IMR-90 (cell line): ENCODE measurements around the gene COA1. TPM values are rescaled to one million over a fixed set of nuclear protein-coding genes. Genes with fewer than 3 reads are reported as not detected.

Experiments used
- ATAC-seq: fragments of 200-7000 bp; cut with Tn5 transposase; 2 replicates; pipeline ENCODE4 v1.9.1; 2020; ENCODE audit warnings: low read depth, mild to moderate bottlenecking, moderate library complexity
- BruUV-seq: library from RNA; stranded (reverse); fragments of 400-500 nt; replicated peaks from 2 replicates; lab custom pipeline; 2021; lab: Mats Ljungman, UMichigan
- CTCF ChIA-PET: fragments of 300-600 bp; formaldehyde crosslinking; extraction: SDS; loops from one replicate; lab custom pipeline; 2021; ENCODE audit warnings: antibody characterized with exemption; lab: Yijun Ruan, JAX
- POLR2A ChIA-PET: fragments of 300-600 bp; sonication (Branson Sonifier 250); formaldehyde crosslinking; loops from one replicate; lab custom pipeline; 2022; ENCODE audit warnings: antibody characterized with exemption; ENCODE audit not compliant: unreplicated experiment; lab: Charles Lee
- DNase-seq: peaks from one replicate; pipeline ENCODE4 v3.0.0; 2013
- H2AFZ ChIP-seq: replicated peaks from 2 replicates; pipeline ENCODE3; 2013; ENCODE audit warnings: low read length, mild to moderate bottlenecking; ENCODE audit not compliant: poor library complexity
- H2AK5ac ChIP-seq: 2 replicates; pipeline ENCODE4 v1.6.1; 2013; ENCODE audit warnings: low read depth, low read length, inconsistent platforms
- H2AK9ac ChIP-seq: replicated peaks from 2 replicates; pipeline ENCODE3; 2013; ENCODE audit warnings: mild to moderate bottlenecking, low read depth, low read length, moderate library complexity; ENCODE audit not compliant: poor library complexity
- H2BK120ac ChIP-seq: 2 replicates; pipeline ENCODE4 v1.6.1; 2013; ENCODE audit warnings: low read depth, low read length, inconsistent platforms
- H2BK15ac ChIP-seq: 3 replicates; pipeline ENCODE4 v1.6.1; 2013; ENCODE audit warnings: low read depth, low read length, inconsistent platforms
- H2BK20ac ChIP-seq: 2 replicates; pipeline ENCODE4 v1.6.1; 2013; ENCODE audit warnings: low read depth, mild to moderate bottlenecking, inconsistent platforms, low read length, moderate library complexity
- H2BK5ac ChIP-seq: 2 replicates; pipeline ENCODE4 v1.6.1; 2013; ENCODE audit warnings: mild to moderate bottlenecking, low read depth, low read length, inconsistent platforms; ENCODE audit not compliant: poor library complexity, severe bottlenecking
- H3K14ac ChIP-seq: replicated peaks from 2 replicates; pipeline ENCODE4 v1.6.1; 2013; ENCODE audit warnings: low read depth, low read length, inconsistent platforms
- H3K18ac ChIP-seq: 2 replicates; pipeline ENCODE4 v1.6.1; 2013; ENCODE audit warnings: low read depth, low read length, control low read depth
- H3K23ac ChIP-seq: 2 replicates; pipeline ENCODE4 v1.6.1; 2013; ENCODE audit warnings: low read depth, low read length, inconsistent platforms
- H3K27ac ChIP-seq: 2 replicates; pipeline ENCODE4 v1.5.1; 2013; ENCODE audit warnings: mild to moderate bottlenecking, control low read depth, low read length; ENCODE audit not compliant: insufficient read depth
- H3K27me3 ChIP-seq: 2 replicates; pipeline ENCODE4 v1.6.1; 2013; ENCODE audit warnings: low read length; ENCODE audit not compliant: control insufficient read depth, insufficient read depth
- H3K36me3 ChIP-seq: 2 replicates; pipeline ENCODE4 v1.6.1; 2013; ENCODE audit warnings: low read length, mixed read lengths; ENCODE audit not compliant: control insufficient read depth, insufficient read depth
- H3K4ac ChIP-seq: 2 replicates; pipeline ENCODE4 v1.6.1; 2013; ENCODE audit warnings: low read depth, low read length, inconsistent platforms
- H3K4me1 ChIP-seq: 2 replicates; pipeline ENCODE4 v1.6.1; 2013; ENCODE audit warnings: low read length, mixed read lengths; ENCODE audit not compliant: control insufficient read depth, insufficient read depth
- H3K4me2 ChIP-seq: 2 replicates; pipeline ENCODE4 v1.6.1; 2013; ENCODE audit warnings: low read depth, mild to moderate bottlenecking, control low read depth, low read length, moderate library complexity
- H3K4me3 ChIP-seq: 2 replicates; pipeline ENCODE4 v1.5.1; 2013; ENCODE audit warnings: low read depth, mild to moderate bottlenecking, control low read depth, low read length, moderate library complexity; ENCODE audit not compliant: insufficient read depth
- H3K56ac ChIP-seq: 2 replicates; pipeline ENCODE4 v1.6.1; 2013; ENCODE audit warnings: low read length, inconsistent platforms; ENCODE audit not compliant: insufficient read depth; ENCODE audit errors: extremely low read depth
- H3K79me1 ChIP-seq, 2 experiments: 2 replicates each; pipeline ENCODE4 v1.6.1; 2013; ENCODE audit warnings: low read length in 2 of 2, inconsistent platforms in 1 of 2, low read depth in 1 of 2
- H3K9ac ChIP-seq: 2 replicates; pipeline ENCODE4 v1.6.1; 2013; ENCODE audit warnings: low read depth, low read length, control low read depth
- H3K9me1 ChIP-seq: 2 replicates; pipeline ENCODE4 v1.6.1; 2013; ENCODE audit warnings: low read length, inconsistent platforms; ENCODE audit not compliant: insufficient read depth
- H3K9me3 ChIP-seq: 2 replicates; pipeline ENCODE4 v1.6.1; 2013; ENCODE audit warnings: low read length; ENCODE audit not compliant: control insufficient read depth, insufficient read depth
- H4K20me1 ChIP-seq: 2 replicates; pipeline ENCODE4 v1.6.1; 2013; ENCODE audit warnings: low read length, inconsistent platforms; ENCODE audit not compliant: insufficient read depth
- H4K5ac ChIP-seq: 2 replicates; pipeline ENCODE4 v1.6.1; 2013; ENCODE audit warnings: mild to moderate bottlenecking, low read depth, low read length, control low read depth
- H4K8ac ChIP-seq, 2 experiments: 2 replicates each; pipeline ENCODE4 v1.6.1; 2013; ENCODE audit warnings: low read depth in 2 of 2, low read length in 2 of 2, control low read depth in 1 of 2, inconsistent platforms in 1 of 2
- H4K91ac ChIP-seq: 2 replicates; pipeline ENCODE4 v1.6.1; 2013; ENCODE audit warnings: low read depth, low read length, inconsistent platforms; ENCODE audit not compliant: insufficient read depth
- BHLHE40 ChIP-seq: fragments of 150-350 bp; IDR thresholded peaks from 2 replicates; pipeline ENCODE4 v1.6.1; 2016; ENCODE audit warnings: mild to moderate bottlenecking, low read depth, low read length
- CEBPB ChIP-seq: IDR thresholded peaks from 2 replicates; pipeline ENCODE4 v1.6.1; 2012; ENCODE audit warnings: low read depth, low read length, improper control_type of control experiment
- CHD1 ChIP-seq: IDR thresholded peaks from 2 replicates; pipeline ENCODE4 v1.6.1; 2012; ENCODE audit warnings: low read depth, low read length, improper control_type of control experiment
- ELK1 ChIP-seq: fragments of 150-350 bp; IDR thresholded peaks from 2 replicates; pipeline ENCODE4 v1.6.1; 2016; ENCODE audit warnings: low read depth, mild to moderate bottlenecking, low read length, moderate library complexity, borderline replicate concordance
- MAFK ChIP-seq: IDR thresholded peaks from 2 replicates; pipeline ENCODE4 v1.6.1; 2012; ENCODE audit warnings: low read depth, low read length, improper control_type of control experiment
- MAZ ChIP-seq: IDR thresholded peaks from 2 replicates; pipeline ENCODE4 v1.6.1; 2012; ENCODE audit warnings: low read depth, mild to moderate bottlenecking, low read length, improper control_type of control experiment, moderate library complexity, borderline replicate concordance
- MXI1 ChIP-seq: IDR thresholded peaks from 2 replicates; pipeline ENCODE4 v1.6.1; 2012; ENCODE audit warnings: low read depth, mild to moderate bottlenecking, low read length, moderate library complexity, borderline replicate concordance
- NFE2L2 ChIP-seq: fragments of 150-350 bp; IDR thresholded peaks from 2 replicates; pipeline ENCODE4 v1.6.1; 2016; ENCODE audit warnings: low read depth, mild to moderate bottlenecking, low read length
- POLR2A ChIP-seq: IDR thresholded peaks from 2 replicates; pipeline ENCODE4 v1.6.1; 2012; ENCODE audit warnings: mild to moderate bottlenecking, low read depth, low read length
- RAD21 ChIP-seq: IDR thresholded peaks from 2 replicates; pipeline ENCODE4 v1.6.1; 2012; ENCODE audit warnings: low read length, improper control_type of control experiment
- RFX5 ChIP-seq: IDR thresholded peaks from 2 replicates; pipeline ENCODE4 v1.8.0; 2012; ENCODE audit warnings: low read depth, mild to moderate bottlenecking, low read length, moderate library complexity
- SMC3 ChIP-seq: fragments of 150-350 bp; IDR thresholded peaks from 2 replicates; pipeline ENCODE4 v1.6.1; 2016; ENCODE audit warnings: low read depth, mild to moderate bottlenecking, antibody characterized with exemption, low read length, moderate library complexity
- USF2 ChIP-seq: fragments of 150-350 bp; IDR thresholded peaks from 2 replicates; pipeline ENCODE4 v1.6.1; 2017; ENCODE audit warnings: mild to moderate bottlenecking, antibody characterized with exemption, low read length, low read depth
- WGBS, 2 experiments: methylation state at CpG; one replicate each; pipeline versions ENCODE4 v1.1.5 to v1.1.7; 2013; ENCODE audit warnings: missing lambda C conversion rate in 2 of 2; ENCODE audit not compliant: insufficient read length in 1 of 2; ENCODE audit errors: extremely low coverage in 2 of 2; 5-methylcytosine and 5-hydroxymethylcytosine counted together
- dilution Hi-C: fragments of 300-500 bp; cut with HindIII; formaldehyde crosslinking; loops from one replicate; pipeline ENCODE4 v1.14.3; 2018; ENCODE audit warnings: low sequenced_read_pairs; ENCODE audit not compliant: unreplicated experiment
- in situ Hi-C: fragments of 300-500 bp; cut with MboI; formaldehyde crosslinking; loops from 3 replicates; pipeline ENCODE4 v1.14.3; 2019; ENCODE audit warnings: low sequenced_read_pairs, inconsistent platforms, mixed read lengths
- intact Hi-C: fragments of 100-400 bp; cut with micrococcal nuclease; formaldehyde crosslinking; loops from 2 replicates; pipeline ENCODE4 v1.10.0; 2022
- polyA plus RNA-seq, 3 experiments: library from polyadenylated mRNA; depleted of rRNA; stranded (reverse); fragments of >200 nt; gene quantifications; 2 replicates each; pipeline ENCODE4 v1.2.3, GENCODE V29; 2012; ENCODE audit warnings: low replicate concordance in 1 of 3
- total RNA-seq: library from RNA; depleted of rRNA; stranded (reverse); fragments of >200 nt; gene quantifications from 2 replicates; pipeline ENCODE4 v1.2.3, GENCODE V29; 2012

Gene COA1
- total and polyA plus RNA-seq, 2 of the 4 experiments (the other 2 are of a cell fraction): 34.2 to 59.5 TPM

GRCh38 chr7:43758822-43759683, 29.7 kb upstream of the COA1 start:
- no peak overlapping the region for H3K4ac ChIP-seq
- H2AFZ ChIP-seq: peak overlapping the region; percentile 98
- no peaks in the 10 kb centered on the region for H3K27me3 ChIP-seq
- CTCF ChIA-PET: interaction anchor here (0.6 to 1.5 kb wide), 2 partner anchors 9 to 177 kb away, joined by 3 read pairs; no protein-coding TSS in a partner anchor
- no peak overlapping the region for H2AK5ac ChIP-seq
- peak overlapping the region; percentile 97 for H3K4me2 ChIP-seq
- H2BK20ac ChIP-seq: no peak overlapping the region
- H3K36me3 ChIP-seq: no peaks in the 10 kb centered on the region
- H3K4me3 ChIP-seq: peak overlapping the region; percentile 95
- intact Hi-C loops (no loop called here), in situ Hi-C loops (no loop called here), dilution Hi-C loops (no loop called here)
- peak overlapping the region; percentile 77; the same call in 1 of the 2 replicates for H3K14ac ChIP-seq
- peak overlapping the region; percentile 23 to 84; a peak in 3 of 4 replicates for H4K8ac ChIP-seq
- BruUV-seq: no TSS peak
- H3K79me1 ChIP-seq: peaks cover 5 to 23% of the 10 kb centered on the region in 2 experiments; a peak in 3 of 4 replicates
- H3K9ac ChIP-seq: peak overlapping the region; percentile 90
- no peaks in the 10 kb centered on the region for H3K9me3 ChIP-seq
- H2BK15ac ChIP-seq: no peak overlapping the region
- peak overlapping the region; percentile 72; the same call in 1 of the 2 replicates for H3K27ac ChIP-seq
- DNase-seq (peak; percentile 31), ATAC-seq (peak; percentile 75)
- H3K9me1 ChIP-seq: peaks cover 24% of the 10 kb centered on the region
- 0% methylated on average over 7 of the region's 56 CpGs; no CpG with 5 or more reads in 1 of the 2 experiments for WGBS, 2 experiments
- POLR2A ChIA-PET: interaction anchor here (0.6 kb wide), 1 partner anchor 1041 kb away, joined by 5 read pairs; no protein-coding TSS in a partner anchor
- TF ChIP-seq ELK1 (no peak), USF2 (no peak), CHD1 (no peak), SMC3 (no peak), RFX5 (no peak), CEBPB (no peak), MAFK (no peak), BHLHE40 (no peak), POLR2A (no peak), MAZ (no peak), MXI1 (no peak; the same call in 1 of the 2 replicates), NFE2L2 (no peak), RAD21 (no peak)
- H3K18ac ChIP-seq: 0 out of 2 replicates have a peak overlapping the region, but pooled peaks have one; percentile 43
- no peak overlapping the region for H2BK5ac ChIP-seq
- H4K5ac ChIP-seq: 0 out of 2 replicates have a peak overlapping the region, but pooled peaks have one; percentile 74
- H3K56ac ChIP-seq: peak overlapping the region; percentile 43; the same call in 1 of the 2 replicates
- no peaks in the 10 kb centered on the region; the same call in 1 of the 2 replicates for H4K20me1 ChIP-seq
- peaks cover 16% of the 10 kb centered on the region for H3K4me1 ChIP-seq
- peak overlapping the region; percentile 87; the same call in 1 of the 2 replicates for H3K23ac ChIP-seq
- no peak overlapping the region for H2AK9ac ChIP-seq
- no peak overlapping the region for H4K91ac ChIP-seq
- H2BK120ac ChIP-seq: no peak overlapping the region
